HG03280 (cell line): Measurements from ENCODE around the gene MPRIP.
"Not testable (repeated sequence)": the region's sequence is repeated elsewhere in the genome, so short reads cannot be mapped to it uniquely, and the experiment has no call there.

Experiments
- ATAC-seq: cut with Tn5 transposase; IDR thresholded peaks from one replicate; pipeline ENCODE4 v1.9.1; 2021; ENCODE audit warnings: mild to moderate bottlenecking, moderate library complexity; ENCODE audit not compliant: unreplicated experiment

Gene MPRIP

GRCh38 chr17:17158506-17158905 lies 116.2 kb downstream of the MPRIP start:
- ATAC-seq = not testable (repeated sequence)

- ATAC-seq = no peak
Measured at GRCh38 chr17:17159571-17159970, 117.3 kb downstream of the MPRIP start.

- ATAC-seq = no peak
Measured at GRCh38 chr17:17161121-17161520, 118.9 kb downstream of the MPRIP start.

GRCh38 chr17:17161759-17162158 lies 119.5 kb downstream of the MPRIP start:
- ATAC-seq = no peak

- no peak for ATAC-seq
Measured at GRCh38 chr17:17164156-17164555, 121.9 kb downstream of the MPRIP start.

GRCh38 chr17:17164676-17165075 lies 122.4 kb downstream of the MPRIP start:
- no peak for ATAC-seq

- no peak for ATAC-seq
Measured at GRCh38 chr17:17165666-17166308, 123.5 kb downstream of the MPRIP start.

- ATAC-seq = no peak
Measured at GRCh38 chr17:17166446-17166845, 124.2 kb downstream of the MPRIP start.

- ATAC-seq = no peak
Measured at GRCh38 chr17:17167356-17167755, 125.1 kb downstream of the MPRIP start.

GRCh38 chr17:17167986-17168385 lies 125.7 kb downstream of the MPRIP start:
- no peak for ATAC-seq

- ATAC-seq = no peak
Measured at GRCh38 chr17:17168401-17168800, 126.1 kb downstream of the MPRIP start.

GRCh38 chr17:17169396-17169795 lies 127.1 kb downstream of the MPRIP start:
- no peak for ATAC-seq

GRCh38 chr17:17170346-17170985 lies 128.2 kb downstream of the MPRIP start:
- no peak for ATAC-seq

GRCh38 chr17:17171186-17171585 lies 128.9 kb downstream of the MPRIP start:
- no peak for ATAC-seq

- no peak for ATAC-seq
Measured at GRCh38 chr17:17172001-17172939, 130.0 kb downstream of the MPRIP start.

GRCh38 chr17:17172990-17173389 lies 130.7 kb downstream of the MPRIP start:
- no peak for ATAC-seq

- no peak for ATAC-seq
Measured at GRCh38 chr17:17173921-17174320, 131.7 kb downstream of the MPRIP start.

GRCh38 chr17:17175340-17175739 lies 133.1 kb downstream of the MPRIP start:
- no peak for ATAC-seq

GRCh38 chr17:17175917-17176316 lies 133.7 kb downstream of the MPRIP start:
- ATAC-seq = no peak

GRCh38 chr17:17176341-17176740 lies 134.1 kb downstream of the MPRIP start:
- no peak for ATAC-seq

GRCh38 chr17:17177176-17177575 lies 134.9 kb downstream of the MPRIP start:
- no peak for ATAC-seq

- ATAC-seq = no peak
Measured at GRCh38 chr17:17179371-17179827, 137.1 kb downstream of the MPRIP start.
